Activated T-cell treated with anti-CD3 and anti-CD28 coated beads, Interleukin-2, amount 50 U/mL, for 48 hours (primary cell): ENCODE results near the gene PRR12.

Experiments
- DNase-seq, 2 experiments: peaks; one replicate each; pipeline ENCODE4 v3.0.0-alpha.2; 2020

PRR12 gene, protein sequence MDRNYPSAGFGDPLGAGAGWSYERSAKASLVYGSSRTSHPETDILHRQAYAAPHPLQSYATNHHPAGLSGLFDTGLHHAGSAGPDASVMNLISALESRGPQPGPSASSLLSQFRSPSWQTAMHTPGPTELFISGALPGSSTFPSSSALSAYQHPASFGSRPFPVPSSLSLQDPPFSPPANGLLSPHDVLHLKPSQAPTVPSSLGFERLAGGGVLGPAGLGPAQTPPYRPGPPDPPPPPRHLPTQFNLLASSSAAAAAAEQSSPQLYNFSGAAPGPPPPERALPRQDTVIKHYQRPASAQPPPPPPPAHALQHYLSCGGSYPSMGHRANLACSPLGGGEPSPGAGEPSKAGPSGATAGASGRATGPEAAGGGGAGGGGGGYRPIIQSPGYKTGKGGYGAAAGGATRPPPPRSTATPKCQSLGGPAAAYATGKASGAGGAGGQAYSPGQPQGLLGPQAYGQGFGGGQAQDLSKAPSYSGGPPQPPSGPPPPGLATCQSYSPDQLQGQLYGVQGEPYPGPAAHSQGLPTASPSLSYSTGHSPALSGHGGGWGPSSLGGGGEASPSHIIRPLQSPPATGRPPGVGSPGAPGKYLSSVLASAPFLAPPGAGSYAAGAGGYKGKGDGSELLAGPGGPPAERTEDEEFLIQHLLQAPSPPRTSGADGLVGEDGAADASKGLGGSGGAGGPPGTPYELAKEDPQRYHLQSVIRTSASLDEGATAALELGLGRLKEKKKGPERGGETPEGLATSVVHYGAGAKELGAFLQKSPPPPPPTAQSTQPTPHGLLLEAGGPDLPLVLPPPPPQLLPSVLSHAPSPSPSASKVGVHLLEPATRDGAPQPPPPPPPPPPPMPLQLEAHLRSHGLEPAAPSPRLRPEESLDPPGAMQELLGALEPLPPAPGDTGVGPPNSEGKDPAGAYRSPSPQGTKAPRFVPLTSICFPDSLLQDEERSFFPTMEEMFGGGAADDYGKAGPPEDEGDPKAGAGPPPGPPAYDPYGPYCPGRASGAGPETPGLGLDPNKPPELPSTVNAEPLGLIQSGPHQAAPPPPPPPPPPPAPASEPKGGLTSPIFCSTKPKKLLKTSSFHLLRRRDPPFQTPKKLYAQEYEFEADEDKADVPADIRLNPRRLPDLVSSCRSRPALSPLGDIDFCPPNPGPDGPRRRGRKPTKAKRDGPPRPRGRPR (N-terminal part only)

GRCh38 chr19:49590971-49591730, at the start of gene PRR12:
TSS of gene PRR12 (plus strand) at chr19:49591182. CDS start at chr19:49591655, 473 bp downstream.
- peak; percentile 79 to 83 for DNase-seq

DNA sequence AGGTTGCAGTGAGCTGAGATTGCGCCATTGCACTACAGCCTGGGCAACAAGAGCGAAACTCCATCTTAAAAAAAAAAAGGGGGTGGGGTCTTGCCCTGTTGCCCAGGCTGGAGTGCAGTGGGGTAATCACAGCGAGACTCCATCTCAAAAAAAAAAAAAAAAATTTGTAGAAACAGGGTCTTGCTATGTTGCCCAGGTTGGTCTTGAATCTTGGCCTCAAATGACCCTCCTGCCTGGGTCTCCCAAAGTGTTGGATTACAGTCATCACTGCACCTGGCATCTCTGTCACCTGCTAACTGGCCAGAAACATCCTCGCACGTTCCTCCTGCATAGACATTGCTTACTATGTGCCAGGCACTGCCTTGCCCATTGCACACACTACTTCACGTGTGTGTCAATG, 49.1 kb upstream of the PRR12 start:
- no peak for DNase-seq

DNA sequence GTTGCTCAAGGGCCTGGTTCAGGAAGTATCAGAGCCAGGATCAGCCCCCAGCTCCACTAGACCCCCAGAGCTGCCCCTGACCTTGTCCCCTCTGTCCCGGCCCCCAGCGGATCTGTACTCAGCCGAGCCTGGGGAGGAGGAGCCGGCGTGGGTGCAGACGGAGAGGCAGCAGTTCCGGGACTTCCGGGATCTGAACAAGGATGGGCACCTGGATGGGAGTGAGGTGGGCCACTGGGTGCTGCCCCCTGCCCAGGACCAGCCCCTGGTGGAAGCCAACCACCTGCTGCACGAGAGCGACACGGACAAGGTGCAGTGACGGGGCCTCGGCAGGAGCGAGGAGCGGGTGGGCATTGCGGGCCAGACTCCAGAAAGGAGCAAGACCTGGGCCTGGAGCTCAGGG, 48.5 kb upstream of the PRR12 start:
- DNase-seq: no peak

- DNase-seq: no peak
Measured at GRCh38 chr19:49543032-49543431, 48.0 kb upstream of the PRR12 start.

GRCh38 chr19:49544154-49544553, 46.8 kb upstream of the PRR12 start:
- DNase-seq: no peak

GRCh38 chr19:49546825-49547565, 44.0 kb upstream of the PRR12 start:
- peak; percentile 70 to 71 for DNase-seq

DNA sequence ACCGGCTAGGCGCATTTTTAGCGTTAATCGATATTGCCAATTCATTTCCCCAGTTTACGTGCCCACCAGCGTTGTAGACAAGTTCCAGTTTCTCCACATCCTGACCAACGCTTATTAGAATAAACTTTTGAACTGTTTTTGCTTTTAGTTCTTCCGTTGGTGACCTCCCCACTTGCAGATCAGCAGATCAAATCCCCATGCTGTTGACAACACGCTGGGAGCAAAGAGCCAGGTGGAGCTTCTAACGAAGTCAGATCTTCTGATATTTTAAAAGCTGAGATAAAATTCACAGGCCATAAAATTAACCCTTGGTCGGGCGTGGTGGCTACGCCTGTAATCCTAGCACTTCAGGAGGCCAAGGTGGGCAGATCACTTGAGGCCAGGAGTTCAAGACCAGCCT, 41.9 kb upstream of the PRR12 start:
- DNase-seq: no peak

GRCh38 chr19:49551531-49551930, 39.5 kb upstream of the PRR12 start:
- no peak for DNase-seq

- peak; percentile 55 to 60 for DNase-seq
Measured at GRCh38 chr19:49552749-49553148, 38.2 kb upstream of the PRR12 start.

GRCh38 chr19:49553451-49554271, 37.3 kb upstream of the PRR12 start:
- DNase-seq: peak; percentile 73 to 74

GRCh38 chr19:49554701-49555181, 36.2 kb upstream of the PRR12 start:
- DNase-seq: peak; percentile 72 to 73

- peak; percentile 74 to 78 for DNase-seq
Measured at GRCh38 chr19:49555600-49556411, 35.2 kb upstream of the PRR12 start.

GRCh38 chr19:49556412-49557398, 34.3 kb upstream of the PRR12 start:
- peak; percentile 61 to 65 for DNase-seq

DNA sequence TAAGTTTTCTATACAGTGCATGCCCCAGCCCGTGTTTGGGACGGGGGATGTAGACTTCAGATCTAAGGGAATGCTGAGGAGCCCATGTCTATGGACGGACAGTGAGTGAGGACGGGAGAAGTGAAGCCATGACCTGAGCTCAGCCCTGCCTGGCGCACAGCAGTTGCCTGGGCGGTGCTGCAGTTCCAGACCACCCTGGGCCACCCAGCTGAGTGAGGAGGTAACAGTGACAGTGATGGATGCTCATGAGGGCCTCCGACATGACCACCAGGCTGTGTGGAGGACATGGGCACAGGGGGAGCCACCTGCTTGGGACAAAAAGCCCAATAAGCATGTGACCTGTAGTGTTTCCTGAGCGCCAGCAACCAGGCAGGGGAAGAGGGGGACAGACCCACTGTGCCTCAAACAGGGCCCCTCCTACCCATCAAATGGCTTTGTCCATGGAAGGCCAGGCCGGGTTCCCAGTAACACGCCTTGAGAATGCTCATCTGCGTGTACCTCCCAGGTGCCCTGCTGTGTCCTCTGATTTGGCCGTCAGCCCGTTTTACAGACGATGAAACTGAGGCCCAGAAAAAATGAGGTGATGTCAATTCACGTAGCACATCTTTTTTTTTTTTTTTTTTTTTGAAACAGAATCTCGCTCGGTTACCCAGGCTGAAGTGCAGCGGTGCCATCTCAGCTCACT, 33.2 kb upstream of the PRR12 start:
- DNase-seq: no peak

GRCh38 chr19:49558591-49558990, 32.4 kb upstream of the PRR12 start:
- DNase-seq: peak; percentile 49 to 60

GRCh38 chr19:49559443-49559842, 31.5 kb upstream of the PRR12 start:
- no peak for DNase-seq

DNA sequence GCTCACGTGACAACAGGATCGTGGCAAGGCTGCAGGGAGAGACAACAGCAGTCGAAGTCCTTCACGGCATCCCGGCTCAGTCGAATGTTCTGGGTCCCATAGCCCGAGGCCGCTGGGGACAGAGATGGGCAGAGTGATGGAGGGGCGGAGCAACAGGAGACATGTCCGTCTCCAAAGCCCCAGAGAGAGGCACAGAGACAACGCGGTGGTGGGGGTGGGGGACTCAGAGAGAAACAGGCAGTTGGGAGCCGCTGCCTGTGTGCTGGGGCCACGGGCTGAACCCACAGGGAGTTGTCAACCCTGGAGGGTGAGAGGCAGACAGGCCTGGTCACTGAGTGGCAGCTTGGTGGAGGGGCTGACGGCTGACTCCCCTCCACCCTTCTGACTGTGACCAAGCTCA, 31.1 kb upstream of the PRR12 start:
- peak in 1 of 2 experiments; percentile 50 for DNase-seq
